ENCODE data around the gene RNF212. TPM values are rescaled to one million over a fixed set of nuclear protein-coding genes. Genes with fewer than 3 reads are reported as not detected.

Gene RNF212
- total and polyA plus RNA-seq, 7 experiments from 2014 or later = 1.8 to 6.7 (median 3.1) TPM

GRCh38 chr4:1040344-1041146 lies 72.8 kb downstream of the RNF212 start:
- Mint-ChIP-seq H3K9me3 (peaks cover 0 to 1% (median 0%) of the 10 kb centered on the region in 11 donors), H3K4me1 (peaks cover 0 to 4% (median 0%) of the 10 kb centered on the region in 7 donors), H3K27me3 (peaks cover 0 to 22% (median 7%) of the 10 kb centered on the region in 5 donors), H3K4me3 (no peak overlapping the region), H3K36me3 (no peaks in the 10 kb centered on the region), H3K27ac (no peak overlapping the region)
- ChIA-PET CTCF (no interaction called here), POLR2A (no interaction called here)
- no peak for ATAC-seq
- H3K27ac ChIP-seq (ENCODE audit: low read depth, low read length) = no peak overlapping the region
- H3K4me1 ChIP-seq (ENCODE audit: control insufficient read depth in 2 of 2, insufficient read depth in 2 of 2, low read length in 2 of 2) = no peaks in the 10 kb centered on the region
- H3K9me3 ChIP-seq (ENCODE audit: control insufficient read depth in 2 of 3, low read length in 3 of 3) = no peaks in the 10 kb centered on the region
- intact Hi-C loops (cut with micrococcal nuclease) = no loop called here
- H3K27me3 ChIP-seq (ENCODE audit: control insufficient read depth in 2 of 2, insufficient read depth in 2 of 2, low read length in 2 of 2) = no peaks in the 10 kb centered on the region
- H3K4me3 ChIP-seq (ENCODE audit: low read length) = no peak overlapping the region
- DNase-seq = no peak
- H3K36me3 ChIP-seq (ENCODE audit: control insufficient read depth in 2 of 3, insufficient read depth in 3 of 3, low read length in 3 of 3) = no peaks in the 10 kb centered on the region

DNA sequence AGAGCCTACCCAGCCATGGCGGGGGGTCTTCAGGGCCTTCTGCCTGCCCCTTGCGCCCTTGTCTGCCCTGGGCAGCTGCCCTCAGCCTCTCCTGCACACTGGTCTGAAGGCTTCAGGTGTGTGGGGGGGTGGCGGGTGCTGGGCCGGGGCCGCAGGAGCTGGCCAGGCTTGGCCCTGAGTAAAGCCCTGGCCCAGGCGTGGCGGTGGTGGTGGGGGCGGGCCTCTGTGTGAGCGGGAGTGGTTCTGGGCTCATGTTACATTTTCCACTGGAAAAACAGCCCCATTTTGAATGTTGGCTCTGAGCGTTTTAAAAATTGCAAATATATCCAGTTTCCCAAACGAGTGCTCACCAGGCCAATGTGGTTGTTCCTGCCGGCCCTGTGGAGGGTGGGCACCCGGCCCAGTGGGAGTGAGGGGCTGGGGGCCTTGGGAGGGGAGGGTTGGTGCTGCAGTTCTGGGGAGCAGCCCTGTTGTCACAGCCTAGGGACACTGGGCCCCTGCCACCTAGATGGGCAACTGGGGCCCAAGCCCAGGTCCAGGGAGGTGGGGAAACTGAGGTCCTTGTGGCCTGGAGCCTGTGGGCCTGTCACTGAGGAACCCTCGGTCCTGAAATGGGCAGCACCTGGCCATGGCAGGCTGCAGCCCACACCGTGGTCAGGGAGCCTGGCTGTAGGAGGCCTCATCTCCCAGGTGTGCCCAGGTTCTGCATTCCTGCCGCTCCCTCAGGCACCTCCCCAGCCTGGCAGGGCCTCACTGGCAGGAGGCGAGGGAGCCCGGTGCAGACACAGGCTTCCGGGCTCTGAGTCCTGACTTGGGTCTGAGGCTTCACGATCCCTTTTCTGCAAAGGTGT lies 73.6 kb downstream of the RNF212 start:
- intact Hi-C loops (cut with micrococcal nuclease) = no loop called here
- no peak overlapping the region for H3K27ac ChIP-seq (ENCODE audit: low read depth, low read length)
- Mint-ChIP-seq H3K4me1 (peaks cover 0 to 4% (median 0%) of the 10 kb centered on the region in 7 donors), H3K36me3 (no peaks in the 10 kb centered on the region), H3K27ac (no peak overlapping the region), H3K4me3 (no peak overlapping the region), H3K9me3 (peaks cover 0 to 1% (median 0%) of the 10 kb centered on the region in 11 donors), H3K27me3 (peaks cover 0 to 14% (median 0%) of the 10 kb centered on the region in 5 donors)
- no peaks in the 10 kb centered on the region for H3K36me3 ChIP-seq (ENCODE audit: control insufficient read depth in 2 of 3, insufficient read depth in 3 of 3, low read length in 3 of 3)
- CTCF ChIA-PET = no interaction called here
- no peak for ATAC-seq
- DNase-seq = no peak
- no peaks in the 10 kb centered on the region for H3K9me3 ChIP-seq (ENCODE audit: control insufficient read depth in 2 of 3, low read length in 3 of 3)
- H3K27me3 ChIP-seq (ENCODE audit: control insufficient read depth in 2 of 2, insufficient read depth in 2 of 2, low read length in 2 of 2) = no peaks in the 10 kb centered on the region
- POLR2A ChIA-PET = no interaction called here
- no peak overlapping the region for H3K4me3 ChIP-seq (ENCODE audit: low read length)
- H3K4me1 ChIP-seq (ENCODE audit: control insufficient read depth in 2 of 2, insufficient read depth in 2 of 2, low read length in 2 of 2) = no peaks in the 10 kb centered on the region

GRCh38 chr4:1038948-1039492 lies 74.3 kb downstream of the RNF212 start:
- Histone ChIP-seq H3K36me3 (ENCODE audit: control insufficient read depth in 2 of 3, insufficient read depth in 3 of 3, low read length in 3 of 3) (no peaks in the 10 kb centered on the region), H3K27ac (ENCODE audit: low read depth, low read length) (no peak overlapping the region), H3K27me3 (ENCODE audit: control insufficient read depth in 2 of 2, insufficient read depth in 2 of 2, low read length in 2 of 2) (no peaks in the 10 kb centered on the region), H3K4me3 (ENCODE audit: low read length) (no peak overlapping the region), H3K4me1 (ENCODE audit: control insufficient read depth in 2 of 2, insufficient read depth in 2 of 2, low read length in 2 of 2) (no peaks in the 10 kb centered on the region), H3K9me3 (ENCODE audit: control insufficient read depth in 2 of 3, low read length in 3 of 3) (no peaks in the 10 kb centered on the region)
- CTCF ChIA-PET = no interaction called here
- peaks cover 0 to 12% (median 0%) of the 10 kb centered on the region in 5 donors for H3K27me3 Mint-ChIP-seq
- H3K4me3 Mint-ChIP-seq = no peak overlapping the region
- H3K4me1 Mint-ChIP-seq = peaks cover 0 to 4% (median 0%) of the 10 kb centered on the region in 7 donors
- H3K36me3 Mint-ChIP-seq = no peaks in the 10 kb centered on the region
- H3K9me3 Mint-ChIP-seq = peaks cover 0 to 1% (median 0%) of the 10 kb centered on the region in 11 donors
- POLR2A ChIA-PET = no interaction called here
- DNase-seq (no peak), ATAC-seq (no peak)
- intact Hi-C loops (cut with micrococcal nuclease) = no loop called here
- H3K27ac Mint-ChIP-seq = no peak overlapping the region

DNA sequence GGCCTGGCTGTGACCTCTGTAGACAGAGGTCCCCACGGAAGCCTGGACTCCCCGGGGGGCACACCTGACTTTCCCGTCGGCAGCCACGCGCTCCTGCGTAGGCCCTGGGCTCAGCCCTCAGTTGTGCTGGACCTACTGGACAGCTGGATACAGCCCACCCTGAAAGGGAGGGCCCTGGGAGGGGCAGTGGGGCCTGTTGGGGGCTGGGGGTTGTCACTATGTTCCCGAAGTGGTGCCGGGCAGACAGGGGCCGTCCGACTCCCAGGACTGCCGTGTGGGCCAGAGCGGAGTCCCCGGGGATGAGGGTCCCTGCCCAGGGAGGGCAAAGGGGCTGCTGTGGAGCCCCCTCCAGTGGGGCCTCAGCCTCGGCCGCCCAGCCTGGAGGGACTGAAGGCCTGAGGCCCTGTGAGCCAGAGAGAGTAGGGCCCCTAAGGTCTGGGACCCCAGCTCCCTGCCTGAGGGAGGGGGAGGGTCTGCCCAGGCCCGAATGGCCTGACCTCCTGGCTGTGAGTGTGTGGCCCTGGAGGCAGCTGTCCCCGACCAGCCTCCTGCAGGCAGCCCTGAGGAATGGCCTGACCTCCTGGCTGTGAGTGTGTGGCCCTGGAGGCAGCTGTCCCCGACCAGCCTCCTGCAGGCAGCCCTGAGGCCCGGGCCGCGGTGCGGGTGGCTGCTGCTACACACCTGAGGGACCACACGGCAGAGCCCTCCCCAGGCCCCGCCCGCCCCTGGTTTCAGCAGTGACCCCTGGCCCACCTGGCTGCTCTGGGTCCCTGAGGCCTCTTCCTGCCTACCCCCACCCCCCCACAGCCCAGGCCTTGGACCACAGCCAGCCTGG lies 76.2 kb downstream of the RNF212 start:
- no peak overlapping the region for H3K27ac Mint-ChIP-seq
- ChIA-PET POLR2A (interaction anchor here (0.7 kb wide), 1 partner anchor 126 kb away, joined by 3 read pairs; no protein-coding TSS in a partner anchor), CTCF (no interaction called here)
- no peaks in the 10 kb centered on the region for H3K27me3 ChIP-seq (ENCODE audit: control insufficient read depth in 2 of 2, insufficient read depth in 2 of 2, low read length in 2 of 2)
- DNase-seq = no peak
- H3K36me3 ChIP-seq (ENCODE audit: control insufficient read depth in 2 of 3, insufficient read depth in 3 of 3, low read length in 3 of 3) = no peaks in the 10 kb centered on the region
- H3K9me3 Mint-ChIP-seq = no peaks in the 10 kb centered on the region
- no peak for ATAC-seq
- no peak overlapping the region for H3K27ac ChIP-seq (ENCODE audit: low read depth, low read length)
- no peaks in the 10 kb centered on the region for H3K9me3 ChIP-seq (ENCODE audit: control insufficient read depth in 2 of 3, low read length in 3 of 3)
- no peaks in the 10 kb centered on the region for H3K4me1 ChIP-seq (ENCODE audit: control insufficient read depth in 2 of 2, insufficient read depth in 2 of 2, low read length in 2 of 2)
- no peaks in the 10 kb centered on the region for H3K4me1 Mint-ChIP-seq
- H3K36me3 Mint-ChIP-seq = no peaks in the 10 kb centered on the region
- H3K4me3 Mint-ChIP-seq = no peak overlapping the region
- H3K4me3 ChIP-seq (ENCODE audit: low read length) = no peak overlapping the region
- peaks cover 0 to 7% (median 0%) of the 10 kb centered on the region in 5 donors for H3K27me3 Mint-ChIP-seq
- intact Hi-C loops (cut with micrococcal nuclease) = no loop called here

- Mint-ChIP-seq H3K4me3 (no peak overlapping the region), H3K4me1 (no peaks in the 10 kb centered on the region), H3K36me3 (no peaks in the 10 kb centered on the region), H3K27ac (no peak overlapping the region), H3K27me3 (peaks cover 0 to 3% (median 0%) of the 10 kb centered on the region in 5 donors), H3K9me3 (no peaks in the 10 kb centered on the region)
- H3K27ac ChIP-seq (ENCODE audit: low read depth, low read length) = no peak overlapping the region
- ChIA-PET POLR2A (no interaction called here), CTCF (no interaction called here)
- DNase-seq (no peak), ATAC-seq (no peak)
- H3K36me3 ChIP-seq (ENCODE audit: control insufficient read depth in 2 of 3, insufficient read depth in 3 of 3, low read length in 3 of 3) = no peaks in the 10 kb centered on the region
- no peaks in the 10 kb centered on the region for H3K9me3 ChIP-seq (ENCODE audit: control insufficient read depth in 2 of 3, low read length in 3 of 3)
- no peaks in the 10 kb centered on the region for H3K27me3 ChIP-seq (ENCODE audit: control insufficient read depth in 2 of 2, insufficient read depth in 2 of 2, low read length in 2 of 2)
- intact Hi-C loops (cut with micrococcal nuclease) = no loop called here
- no peaks in the 10 kb centered on the region for H3K4me1 ChIP-seq (ENCODE audit: control insufficient read depth in 2 of 2, insufficient read depth in 2 of 2, low read length in 2 of 2)
- H3K4me3 ChIP-seq (ENCODE audit: low read length) = no peak overlapping the region
These were observed 77.3 kb downstream of the RNF212 start for GRCh38 chr4:1036095-1036494.

DNA sequence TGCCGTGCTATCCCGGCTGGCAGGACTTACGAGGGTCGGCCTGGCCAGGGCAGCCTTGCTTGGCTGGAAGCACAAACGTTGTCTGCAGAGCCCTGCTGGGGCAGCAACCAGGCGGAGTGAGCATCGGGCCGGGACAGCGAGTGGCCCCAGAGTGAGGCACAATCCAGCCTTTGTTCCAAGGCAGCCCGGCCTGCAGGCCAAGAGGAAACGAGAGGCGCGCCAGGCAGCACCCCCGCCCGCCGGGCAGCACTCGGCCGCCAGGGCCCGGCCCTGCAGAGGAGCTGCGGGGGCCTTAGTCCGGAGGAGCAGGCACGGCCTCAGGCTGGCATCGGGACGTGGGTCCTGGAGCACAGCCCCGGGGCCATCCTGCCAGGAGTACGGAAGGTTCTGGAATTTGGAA lies 77.9 kb downstream of the RNF212 start:
- CTCF ChIA-PET = no interaction called here
- intact Hi-C loops (cut with micrococcal nuclease) = no loop called here
- Histone ChIP-seq H3K4me1 (ENCODE audit: control insufficient read depth in 2 of 2, insufficient read depth in 2 of 2, low read length in 2 of 2) (no peaks in the 10 kb centered on the region), H3K27me3 (ENCODE audit: control insufficient read depth in 2 of 2, insufficient read depth in 2 of 2, low read length in 2 of 2) (no peaks in the 10 kb centered on the region), H3K4me3 (ENCODE audit: low read length) (no peak overlapping the region), H3K36me3 (ENCODE audit: control insufficient read depth in 2 of 3, insufficient read depth in 3 of 3, low read length in 3 of 3) (no peaks in the 10 kb centered on the region), H3K27ac (ENCODE audit: low read depth, low read length) (no peak overlapping the region), H3K9me3 (ENCODE audit: control insufficient read depth in 2 of 3, low read length in 3 of 3) (no peaks in the 10 kb centered on the region)
- Mint-ChIP-seq H3K36me3 (no peaks in the 10 kb centered on the region), H3K4me3 (no peak overlapping the region), H3K27me3 (peaks cover 0 to 3% (median 0%) of the 10 kb centered on the region in 5 donors), H3K4me1 (no peaks in the 10 kb centered on the region), H3K27ac (no peak overlapping the region), H3K9me3 (no peaks in the 10 kb centered on the region)
- POLR2A ChIA-PET = no interaction called here
- DNase-seq (no peak), ATAC-seq (no peak)

Measured in naive thymus-derived CD4-positive, alpha-beta T cell (primary cell).